K562 (cell line): ENCODE results near the gene GAL3ST1. TPM values are rescaled to one million over a fixed set of nuclear protein-coding genes. Genes with fewer than 3 reads are reported as not detected.

Experiments
- CBFA2T3 ChIP-seq: fragments of 450-650 bp; IDR thresholded peaks from 2 replicates; pipeline ENCODE4 v1.6.1; 2017
- CHD1 ChIP-seq: fragments of 200-600 bp; sonication (generic); IDR thresholded peaks from one replicate; pipeline ENCODE4 v1.6.1; 2012; ENCODE audit warnings: mild to moderate bottlenecking, moderate library complexity, low read length, inconsistent platforms
- EGR1 ChIP-seq: fragments of 450-650 bp; conservative IDR thresholded peaks from 2 replicates; pipeline ENCODE4 v1.6.1; 2017; ENCODE audit warnings: mild to moderate bottlenecking
- FIP1L1 ChIP-seq: fragments of 200-400 bp; formaldehyde crosslinking; IDR thresholded peaks from 2 replicates; pipeline ENCODE4 v1.6.1; 2018; ENCODE audit warnings: mild to moderate bottlenecking, low read depth, low read length; ENCODE audit not compliant: poor library complexity, severe bottlenecking
- GABPB2 ChIP-seq: fragments of 250-450 bp; sonication (Bioruptor Pico); conservative IDR thresholded peaks from 2 replicates; pipeline ENCODE4 v1.5.1; 2021; ENCODE audit warnings: mild to moderate bottlenecking
- HNRNPUL1 ChIP-seq: fragments of 200-400 bp; formaldehyde crosslinking; IDR thresholded peaks from 2 replicates; pipeline ENCODE4 v1.6.1; 2017; ENCODE audit warnings: low read length
- IRF9 ChIP-seq: fragments of 450-650 bp; IDR thresholded peaks from 2 replicates; pipeline ENCODE4 v1.6.1; 2016; ENCODE audit warnings: missing biosample characterization, missing genetic modification characterization
- MEF2D ChIP-seq: conservative IDR thresholded peaks from 2 replicates; pipeline ENCODE4 v1.6.1; 2016; ENCODE audit warnings: low read depth, missing genetic modification characterization, missing compliant biosample characterization
- PHTF2 ChIP-seq: fragments of 250-450 bp; sonication (Bioruptor Pico); IDR thresholded peaks from 2 replicates; pipeline ENCODE4 v1.5.0; 2021; ENCODE audit warnings: mild to moderate bottlenecking
- POLR2B ChIP-seq: fragments of 450-650 bp; IDR thresholded peaks from 2 replicates; pipeline ENCODE4 v1.6.1; 2018; ENCODE audit warnings: low read depth; ENCODE audit not compliant: partially characterized antibody
- POLR3G ChIP-seq: IDR thresholded peaks from 2 replicates; pipeline ENCODE4 v1.6.1; 2011; ENCODE audit not compliant: insufficient read length, insufficient replicate concordance; ENCODE audit errors: extremely low read depth
- RBFOX2 ChIP-seq: fragments of 200-400 bp; formaldehyde crosslinking; IDR thresholded peaks from 2 replicates; pipeline ENCODE4 v1.6.1; 2017; ENCODE audit warnings: low read depth, mild to moderate bottlenecking, low read length, moderate library complexity
- RBM17 ChIP-seq: fragments of 200-400 bp; formaldehyde crosslinking; IDR thresholded peaks from 2 replicates; pipeline ENCODE4 v1.6.1; 2017; ENCODE audit warnings: low read depth, mild to moderate bottlenecking, low read length, borderline replicate concordance
- RCOR1 ChIP-seq, 2 experiments: IDR thresholded peaks; 2 replicates each; pipeline ENCODE4 v1.6.1; 2012; ENCODE audit warnings: low read depth in 2 of 2, low read length in 2 of 2, borderline replicate concordance in 1 of 2, improper control_type of control experiment in 1 of 2
- SMC3 ChIP-seq: conservative IDR thresholded peaks from 2 replicates; pipeline ENCODE4 v1.6.1; 2011; ENCODE audit warnings: low read depth, low read length, improper control_type of control experiment; ENCODE audit not compliant: insufficient read depth
- SRSF3 ChIP-seq: fragments of 200-400 bp; formaldehyde crosslinking; IDR thresholded peaks from 2 replicates; pipeline ENCODE4 v1.6.1; 2016; ENCODE audit warnings: mild to moderate bottlenecking, low read length, moderate library complexity; ENCODE audit not compliant: insufficient read depth
- TCF3 ChIP-seq: sonication (generic); formaldehyde crosslinking; IDR thresholded peaks from 2 replicates; pipeline ENCODE4 v1.4.0; 2020; ENCODE audit warnings: mild to moderate bottlenecking, missing genetic modification reagents
- TCF7 ChIP-seq: sonication (generic); IDR thresholded peaks from 2 replicates; pipeline ENCODE4 v1.6.1; 2016; ENCODE audit warnings: antibody characterized with exemption, borderline replicate concordance
- U2AF1 ChIP-seq: fragments of 200-400 bp; formaldehyde crosslinking; optimal IDR thresholded peaks from 2 replicates; pipeline ENCODE3; 2017; ENCODE audit warnings: mild to moderate bottlenecking, low read depth, low read length, moderate library complexity
- ZNF134 ChIP-seq: fragments of 250-450 bp; sonication (Bioruptor Pico); conservative IDR thresholded peaks from 2 replicates; pipeline ENCODE4 v1.4.0; 2020
- ZNF140 ChIP-seq: fragments of 250-450 bp; sonication (Bioruptor Pico); IDR thresholded peaks from 2 replicates; pipeline ENCODE4 v1.8.0; 2021; ENCODE audit warnings: moderate library complexity, mild to moderate bottlenecking, inconsistent platforms
- ZNF518B ChIP-seq: fragments of 250-450 bp; sonication (Bioruptor Pico); IDR thresholded peaks from 2 replicates; pipeline ENCODE4 v1.5.0; 2021; ENCODE audit warnings: mild to moderate bottlenecking, moderate library complexity
- polyA plus RNA-seq, 8 experiments: library from polyadenylated mRNA; depleted of rRNA in 4 of 8; stranded (reverse) in 5 of 8; unstranded in 3 of 8; fragments of >200 nt; fragmentation: Nextera tagmentation in 2 of 8; fragmentation: Illumina TruSeq in 1 of 8; extraction: Ambion mirVana in 2 of 8; extraction: Trizol in 1 of 8; gene quantifications; 2 replicates each; pipeline versions ENCODE4 v1.2.1 to v1.2.3, GENCODE V29; 2011 to 2014; ENCODE audit warnings: inconsistent platforms in 1 of 8, missing spikeins in 1 of 8
- total RNA-seq, 7 experiments: library from RNA; depleted of rRNA in 6 of 7; stranded (reverse); fragments of >200 nt in 6 of 7; fragmentation: Illumina TruSeq in 2 of 7; extraction: Trizol in 2 of 7; gene quantifications; 2 replicates each; pipeline versions ENCODE4 v1.2.1 to v1.2.3, GENCODE V29; 2011 to 2021; ENCODE audit warnings: low replicate concordance in 1 of 7
- TF ChIP-seq, protein P1 (sequence below): fragments of 200-400 bp; formaldehyde crosslinking; IDR thresholded peaks from 2 replicates; pipeline ENCODE4 v1.6.1; 2017; ENCODE audit warnings: mild to moderate bottlenecking, low read depth, low read length, moderate library complexity

Gene GAL3ST1
- total and polyA plus RNA-seq, 9 of the 15 experiments (the other 6 are each of a cell fraction or from before 2014, with no cell fraction given): 0.03 to 1.9 (median 0.33) TPM; not detected in 1

GRCh38 chr22:30591588-30592359 lies 17.3 kb upstream of the GAL3ST1 start, which contains the start of gene PES1 (continued):
- TF ChIP-seq RCOR1 (IDR thresholded peaks at IDR 0.05; ENCODE audit: borderline replicate concordance in 1 of 2, low read depth in 2 of 2, low read length in 2 of 2) (peak in 1 of 2 experiments; percentile 16; a peak in 1 of 4 replicates), MEF2D (tag) (no peak), POLR3G (no peak), HNRNPUL1 (no peak), ZNF518B (no peak), TCF7 (no peak), IRF9 (tag) (no peak), PHTF2 (no peak), SMC3 (no peak), ZNF134 (CRISPR knock-in tag) (no peak), POLR2B (no peak), RBM17 (no peak), FIP1L1 (no peak), CBFA2T3 (no peak), EGR1 (peak; percentile 54), CHD1 (no peak), TCF3 (CRISPR knock-in tag) (no peak), SRSF3 (no peak), U2AF1 (no peak), ZNF140 (no peak), GABPB2 (CRISPR knock-in tag) (no peak), RBFOX2 (peak; percentile 76)
- TF ChIP-seq, protein P1, sequence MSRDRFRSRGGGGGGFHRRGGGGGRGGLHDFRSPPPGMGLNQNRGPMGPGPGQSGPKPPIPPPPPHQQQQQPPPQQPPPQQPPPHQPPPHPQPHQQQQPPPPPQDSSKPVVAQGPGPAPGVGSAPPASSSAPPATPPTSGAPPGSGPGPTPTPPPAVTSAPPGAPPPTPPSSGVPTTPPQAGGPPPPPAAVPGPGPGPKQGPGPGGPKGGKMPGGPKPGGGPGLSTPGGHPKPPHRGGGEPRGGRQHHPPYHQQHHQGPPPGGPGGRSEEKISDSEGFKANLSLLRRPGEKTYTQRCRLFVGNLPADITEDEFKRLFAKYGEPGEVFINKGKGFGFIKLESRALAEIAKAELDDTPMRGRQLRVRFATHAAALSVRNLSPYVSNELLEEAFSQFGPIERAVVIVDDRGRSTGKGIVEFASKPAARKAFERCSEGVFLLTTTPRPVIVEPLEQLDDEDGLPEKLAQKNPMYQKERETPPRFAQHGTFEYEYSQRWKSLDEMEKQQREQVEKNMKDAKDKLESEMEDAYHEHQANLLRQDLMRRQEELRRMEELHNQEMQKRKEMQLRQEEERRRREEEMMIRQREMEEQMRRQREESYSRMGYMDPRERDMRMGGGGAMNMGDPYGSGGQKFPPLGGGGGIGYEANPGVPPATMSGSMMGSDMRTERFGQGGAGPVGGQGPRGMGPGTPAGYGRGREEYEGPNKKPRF: no peak
